Keratinocyte (primary cell): ENCODE measurements around the gene B3GALT6. TPM values are rescaled to one million over a fixed set of nuclear protein-coding genes. Genes with fewer than 3 reads are reported as not detected.

Experiments
- DNase-seq: peaks from one replicate; pipeline ENCODE4 v3.0.0-alpha.2; 2011; ENCODE audit warnings: low read depth, missing footprints, low spot score
- FAIRE-seq: peaks from 2 replicates; lab custom pipeline; 2011; peaks lifted over from hg19 to GRCh38; lab: Jason Lieb, UNC
- H2AFZ ChIP-seq: 2 replicates; pipeline ENCODE4 v1.6.0; 2012; ENCODE audit warnings: low read length, control low read depth, inconsistent platforms; ENCODE audit not compliant: control insufficient read depth
- H3K27ac ChIP-seq: 2 replicates; pipeline ENCODE4 v1.5.1; 2011; ENCODE audit warnings: low read length; ENCODE audit not compliant: control insufficient read depth, insufficient read depth
- H3K27me3 ChIP-seq: 3 replicates; pipeline ENCODE4 v1.6.0; 2011; ENCODE audit warnings: low read length; ENCODE audit not compliant: control insufficient read depth, insufficient read depth; ENCODE audit errors: extremely low read depth
- H3K36me3 ChIP-seq, 2 experiments: 2 replicates in 1 of 2; 3 replicates in 1 of 2; pipeline ENCODE4 v1.5.1; 2011; ENCODE audit warnings: low read length in 2 of 2, mild to moderate bottlenecking in 1 of 2; ENCODE audit not compliant: control insufficient read depth in 2 of 2, insufficient read depth in 2 of 2; ENCODE audit errors: extremely low read depth in 1 of 2
- H3K4me1 ChIP-seq: 3 replicates; pipeline ENCODE4 v1.5.1; 2011; ENCODE audit warnings: low read length; ENCODE audit not compliant: control insufficient read depth, insufficient read depth; ENCODE audit errors: extremely low read depth
- H3K4me2 ChIP-seq: 3 replicates; pipeline ENCODE4 v1.6.0; 2011; ENCODE audit warnings: low read depth, low read length; ENCODE audit not compliant: control insufficient read depth, insufficient read depth; ENCODE audit errors: extremely low read depth
- H3K4me3 ChIP-seq, 3 experiments: fragments of 200-600 bp in 1 of 3; sonication (generic) in 1 of 3; 2 replicates in 2 of 3; 3 replicates in 1 of 3; pipeline ENCODE4 v1.5.1; 2011 to 2016; ENCODE audit warnings: low read length in 3 of 3, mild to moderate bottlenecking in 3 of 3, control low read depth in 2 of 3, inconsistent platforms in 1 of 3, low read depth in 1 of 3, mixed read lengths in 1 of 3, mixed run types in 1 of 3, moderate library complexity in 1 of 3; ENCODE audit not compliant: control insufficient read depth in 2 of 3, insufficient read depth in 2 of 3; ENCODE audit errors: extremely low read depth in 1 of 3
- H3K79me2 ChIP-seq: 2 replicates; pipeline ENCODE4 v1.6.0; 2012; ENCODE audit warnings: low read length; ENCODE audit not compliant: control insufficient read depth, insufficient read depth
- H3K9ac ChIP-seq: 3 replicates; pipeline ENCODE4 v1.6.0; 2011; ENCODE audit warnings: low read length; ENCODE audit not compliant: control insufficient read depth, insufficient read depth; ENCODE audit errors: extremely low read depth
- H3K9me1 ChIP-seq: 3 replicates; pipeline ENCODE4 v1.6.0; 2011; ENCODE audit warnings: low read length; ENCODE audit not compliant: control insufficient read depth, insufficient read depth; ENCODE audit errors: extremely low read depth
- H3K9me3 ChIP-seq: 2 replicates; pipeline ENCODE4 v1.5.1; 2012; ENCODE audit warnings: low read depth, low read length; ENCODE audit not compliant: control insufficient read depth
- H4K20me1 ChIP-seq: 3 replicates; pipeline ENCODE4 v1.6.0; 2011; ENCODE audit warnings: low read length; ENCODE audit not compliant: control insufficient read depth, insufficient read depth; ENCODE audit errors: extremely low read depth
- EZH2 ChIP-seq: IDR thresholded peaks from one replicate; pipeline ENCODE4 v1.6.1; 2012; ENCODE audit warnings: inconsistent platforms, mild to moderate bottlenecking, low read length, moderate library complexity
- dilution Hi-C: fragments of 300-500 bp; cut with MboI; formaldehyde crosslinking; loops from one replicate; pipeline ENCODE4 v1.7.0; 2020; ENCODE audit warnings: low sequenced_read_pairs; ENCODE audit not compliant: extremely low pct_ligation_motif_present
- polyA minus RNA-seq, 3 experiments: library from RNA; depleted of rRNA, polyadenylated mRNA; stranded (reverse); fragments of >200 nt; gene quantifications; 1 replicate in 1 of 3; 2 replicates in 1 of 3; 3 replicates in 1 of 3; pipeline ENCODE4 v1.2.3, GENCODE V29; 2011
- polyA plus RNA-seq, 5 experiments: library from polyadenylated mRNA; depleted of rRNA in 3 of 5; stranded (reverse) in 3 of 5; stranded (forward) in 1 of 5; unstranded in 1 of 5; fragments of >200 nt; gene quantifications; 1 replicate in 1 of 5; 2 replicates in 3 of 5; 3 replicates in 1 of 5; pipeline versions ENCODE4 v1.2.1 to v1.2.3, GENCODE V29; 2011 to 2012; ENCODE audit warnings: missing spikeins in 2 of 5, low read depth in 1 of 5, low replicate concordance in 1 of 5
- TF ChIP-seq, protein P1 (sequence below), 3 experiments: IDR thresholded peaks in 1 of 3; conservative IDR thresholded peaks in 1 of 3; optimal IDR thresholded peaks in 1 of 3; 2 replicates in 2 of 3; 3 replicates in 1 of 3; pipeline versions ENCODE3 to v1.5.1; 2011; ENCODE audit warnings: low read length in 3 of 3, mild to moderate bottlenecking in 3 of 3, moderate library complexity in 2 of 3, control low read depth in 1 of 3, inconsistent platforms in 1 of 3; ENCODE audit not compliant: insufficient read depth in 2 of 3; ENCODE audit errors: extremely low read depth in 1 of 3

Gene B3GALT6
- polyA plus RNA-seq (6.8 to 9.5 TPM (median 7.8 TPM) in 3 replicates), polyA minus RNA-seq (2.8 to 3.5 TPM (median 2.8 TPM) in 3 replicates)
- polyA plus RNA-seq (2011; ENCODE audit: low read depth): 1.5 TPM
- polyA plus RNA-seq (2011; cell fraction: cytosol; rRNA removed): 4.8 and 9.2 TPM in 2 replicates
- polyA plus RNA-seq (2011; cell fraction: nucleus; rRNA removed): 10.3 and 10.8 TPM in 2 replicates
- polyA plus RNA-seq (2012; ENCODE audit: low replicate concordance): 7.0 and 11.0 TPM in 2 replicates
- 9.2 TPM for polyA minus RNA-seq (2011; cell fraction: cytosol; rRNA and poly(A)+ RNA removed)
- polyA minus RNA-seq (2011; cell fraction: nucleus; rRNA and poly(A)+ RNA removed): 7.2 and 7.4 TPM in 2 replicates

DNA sequence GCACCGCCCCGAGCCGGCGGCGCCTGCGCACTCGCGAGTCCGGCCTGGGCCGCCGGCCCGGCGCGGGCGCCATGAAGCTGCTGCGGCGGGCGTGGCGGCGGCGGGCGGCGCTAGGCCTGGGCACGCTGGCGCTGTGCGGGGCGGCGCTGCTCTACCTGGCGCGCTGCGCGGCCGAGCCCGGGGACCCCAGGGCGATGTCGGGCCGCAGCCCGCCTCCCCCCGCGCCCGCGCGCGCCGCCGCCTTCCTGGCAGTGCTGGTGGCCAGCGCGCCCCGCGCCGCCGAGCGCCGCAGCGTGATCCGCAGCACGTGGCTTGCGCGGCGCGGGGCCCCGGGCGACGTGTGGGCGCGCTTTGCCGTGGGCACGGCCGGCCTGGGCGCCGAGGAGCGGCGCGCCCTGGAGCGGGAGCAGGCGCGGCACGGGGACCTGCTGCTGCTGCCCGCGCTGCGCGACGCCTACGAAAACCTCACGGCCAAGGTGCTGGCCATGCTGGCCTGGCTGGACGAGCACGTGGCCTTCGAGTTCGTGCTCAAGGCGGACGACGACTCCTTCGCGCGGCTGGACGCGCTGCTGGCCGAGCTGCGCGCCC lies at the start of gene B3GALT6:
Gene B3GALT6, plus strand, starts transcription at position 30 of the 588 bp plus-strand sequence. Its CDS starts 42 bp downstream, at position 72.
- Histone ChIP-seq H3K9me3 (peaks cover 4% of the 10 kb centered on the region), H3K79me2 (peaks cover 59% of the 10 kb centered on the region), H2AFZ (peak within 1 kb of the TSS; percentile 68), H3K36me3 (peaks cover 10 to 23% of the 10 kb centered on the region in 2 experiments), H3K4me3 (peak within 1 kb of the TSS; percentile 82 to 93 (median 91)), H3K27me3 (no peaks in the 10 kb centered on the region), H4K20me1 (no peaks in the 10 kb centered on the region), H3K9ac (peak within 1 kb of the TSS; percentile 96), H3K4me1 (peaks cover 8% of the 10 kb centered on the region), H3K9me1 (no peaks in the 10 kb centered on the region), H3K27ac (peak within 1 kb of the TSS; percentile 79), H3K4me2 (peak within 1 kb of the TSS; percentile 92)
- TF ChIP-seq EZH2: no peak
- TF ChIP-seq, protein P1, sequence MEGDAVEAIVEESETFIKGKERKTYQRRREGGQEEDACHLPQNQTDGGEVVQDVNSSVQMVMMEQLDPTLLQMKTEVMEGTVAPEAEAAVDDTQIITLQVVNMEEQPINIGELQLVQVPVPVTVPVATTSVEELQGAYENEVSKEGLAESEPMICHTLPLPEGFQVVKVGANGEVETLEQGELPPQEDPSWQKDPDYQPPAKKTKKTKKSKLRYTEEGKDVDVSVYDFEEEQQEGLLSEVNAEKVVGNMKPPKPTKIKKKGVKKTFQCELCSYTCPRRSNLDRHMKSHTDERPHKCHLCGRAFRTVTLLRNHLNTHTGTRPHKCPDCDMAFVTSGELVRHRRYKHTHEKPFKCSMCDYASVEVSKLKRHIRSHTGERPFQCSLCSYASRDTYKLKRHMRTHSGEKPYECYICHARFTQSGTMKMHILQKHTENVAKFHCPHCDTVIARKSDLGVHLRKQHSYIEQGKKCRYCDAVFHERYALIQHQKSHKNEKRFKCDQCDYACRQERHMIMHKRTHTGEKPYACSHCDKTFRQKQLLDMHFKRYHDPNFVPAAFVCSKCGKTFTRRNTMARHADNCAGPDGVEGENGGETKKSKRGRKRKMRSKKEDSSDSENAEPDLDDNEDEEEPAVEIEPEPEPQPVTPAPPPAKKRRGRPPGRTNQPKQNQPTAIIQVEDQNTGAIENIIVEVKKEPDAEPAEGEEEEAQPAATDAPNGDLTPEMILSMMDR (optimal IDR thresholded peaks at IDR 0.05 in 1 of 3, IDR thresholded peaks at IDR 0.05 in 1 of 3, conservative IDR thresholded peaks at IDR 0.05 in 1 of 3; ENCODE audit: extremely low read depth in 1 of 3, insufficient read depth in 2 of 3, low read length in 3 of 3): no peak
- dilution Hi-C loops: no loop called here
- DNase-seq (no peak), FAIRE-seq (no peak)

DNA sequence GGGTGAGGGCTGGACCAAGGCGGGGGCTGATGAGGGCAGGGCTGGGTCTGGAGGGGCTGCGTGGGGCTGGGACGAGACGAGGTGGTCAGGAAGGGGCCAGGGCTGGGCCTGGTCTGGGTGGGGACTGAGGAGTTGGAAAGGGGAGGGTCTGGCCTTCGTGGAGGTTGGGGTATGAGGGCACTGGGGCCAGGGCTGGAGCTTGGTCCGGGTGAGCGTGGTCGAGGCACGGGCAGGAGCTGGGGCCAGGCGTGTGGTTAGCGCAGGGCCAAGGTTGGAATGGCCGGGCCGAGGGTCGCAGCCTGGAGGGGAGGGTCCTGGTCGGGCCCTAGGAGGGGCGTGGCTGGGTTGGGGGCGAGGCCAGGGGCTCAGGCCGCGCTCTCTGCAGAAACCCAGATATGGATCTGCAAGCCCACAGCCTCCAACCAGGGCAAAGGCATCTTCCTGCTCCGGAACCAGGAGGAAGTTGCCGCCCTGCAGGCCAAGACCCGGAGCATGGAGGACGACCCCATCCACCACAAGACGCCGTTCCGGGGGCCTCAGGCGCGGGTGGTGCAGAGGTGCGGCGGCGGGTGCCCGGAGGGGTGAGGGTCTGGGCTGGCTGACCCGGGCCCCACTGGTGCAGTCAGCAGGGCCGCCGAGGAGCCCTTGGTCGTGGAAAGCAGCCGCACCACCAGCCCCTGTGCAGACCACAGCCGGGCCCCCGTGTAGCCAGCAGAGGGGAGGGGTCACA lies 49.4 kb upstream of the B3GALT6 start:
- Histone ChIP-seq H3K4me2 (no peak overlapping the region), H3K9ac (no peak overlapping the region), H4K20me1 (no peaks in the 10 kb centered on the region), H3K4me1 (no peaks in the 10 kb centered on the region), H3K27ac (no peak overlapping the region), H3K4me3 (no peak overlapping the region), H3K27me3 (peaks cover 7% of the 10 kb centered on the region), H2AFZ (no peak overlapping the region), H3K36me3 (no peaks in the 10 kb centered on the region), H3K9me3 (no peaks in the 10 kb centered on the region), H3K79me2 (no peaks in the 10 kb centered on the region), H3K9me1 (no peaks in the 10 kb centered on the region)
- TF ChIP-seq EZH2: no peak
- TF ChIP-seq, protein P1 (optimal IDR thresholded peaks at IDR 0.05 in 1 of 3, IDR thresholded peaks at IDR 0.05 in 1 of 3, conservative IDR thresholded peaks at IDR 0.05 in 1 of 3; ENCODE audit: extremely low read depth in 1 of 3, insufficient read depth in 2 of 3, low read length in 3 of 3): no peak
- FAIRE-seq: no peak
- dilution Hi-C loops: no loop called here
- no peak for DNase-seq
